Measurements from ENCODE around the gene PCK2. TPM values are rescaled to one million over a fixed set of nuclear protein-coding genes. Genes with fewer than 3 reads are reported as not detected.

The PCK2 gene
- total and polyA plus RNA-seq, 2 of the 8 experiments (the other 6 are each of a cell fraction or from before 2014, with no cell fraction given), result 81.9 to 115 TPM

DNA sequence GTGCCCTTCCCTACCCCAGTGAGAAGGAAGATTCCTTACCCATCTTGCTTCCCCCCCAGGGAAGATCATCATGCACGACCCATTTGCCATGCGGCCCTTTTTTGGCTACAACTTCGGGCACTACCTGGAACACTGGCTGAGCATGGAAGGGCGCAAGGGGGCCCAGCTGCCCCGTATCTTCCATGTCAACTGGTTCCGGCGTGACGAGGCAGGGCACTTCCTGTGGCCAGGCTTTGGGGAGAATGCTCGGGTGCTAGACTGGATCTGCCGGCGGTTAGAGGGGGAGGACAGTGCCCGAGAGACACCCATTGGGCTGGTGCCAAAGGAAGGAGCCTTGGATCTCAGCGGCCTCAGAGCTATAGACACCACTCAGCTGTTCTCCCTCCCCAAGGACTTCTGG lies 9.3 kb downstream of the PCK2 start:
- Histone ChIP-seq H3K56ac (replicated peaks; ENCODE audit: insufficient read length, low read depth, low read length) (no peak overlapping the region), H3K9me3 (ENCODE audit: insufficient read depth in 2 of 2, low read depth in 1 of 2, low read length in 1 of 2) (peaks cover 7% of the 10 kb centered on the region in 2 experiments; a peak in 3 of 4 replicates), H3K4me3 (ENCODE audit: extremely low read depth in 1 of 4, insufficient read depth in 2 of 4, low read depth in 3 of 4, low read length in 4 of 4) (no peak overlapping the region), H3K79me2 (ENCODE audit: control insufficient read depth in 1 of 2, insufficient read depth in 2 of 2, low read length in 2 of 2) (no peaks in the 10 kb centered on the region), H2BK120ac (replicated peaks; ENCODE audit: low read depth, low read length) (no peak overlapping the region), H3K23ac (ENCODE audit: insufficient read length) (no peak overlapping the region), H3K36me3 (ENCODE audit: control insufficient read depth in 2 of 4, insufficient read depth in 4 of 4, low read length in 3 of 4) (peaks cover 5 to 62% (median 40%) of the 10 kb centered on the region in 4 experiments; a peak in 7 of 8 replicates), H4K20me1 (replicated peaks in 1 of 2; ENCODE audit: control insufficient read depth in 1 of 2, insufficient read depth in 2 of 2, low read length in 2 of 2) (peaks cover 3 to 4% of the 10 kb centered on the region in 2 experiments), H4K8ac (ENCODE audit: extremely low read depth, insufficient read depth, low read length) (no peak overlapping the region), H3K9ac (replicated peaks in 1 of 4; ENCODE audit: extremely low read depth in 1 of 4, low read depth in 3 of 4, low read length in 3 of 4) (no peak overlapping the region), H2BK20ac (ENCODE audit: low read length) (no peak overlapping the region), H3K14ac (ENCODE audit: insufficient read length) (no peak overlapping the region), H2BK15ac (ENCODE audit: low read length) (no peak overlapping the region), H2AK5ac (ENCODE audit: low read depth, low read length) (no peak overlapping the region), H2BK5ac (ENCODE audit: low read depth, low read length) (no peak overlapping the region), H3K27me3 (replicated peaks in 1 of 4; ENCODE audit: control insufficient read depth in 3 of 4, extremely low read depth in 1 of 4, insufficient read depth in 3 of 4, low read length in 3 of 4) (no peaks in the 10 kb centered on the region), H4K5ac (ENCODE audit: insufficient read length, low read depth, low read length) (no peak overlapping the region), H3K4me1 (replicated peaks in 1 of 4; ENCODE audit: control insufficient read depth in 3 of 4, insufficient read depth in 4 of 4, low read length in 3 of 4) (no peaks in the 10 kb centered on the region), H3K4ac (replicated peaks; ENCODE audit: insufficient read length, low read depth, low read length) (no peak overlapping the region), H3K4me2 (ENCODE audit: insufficient read depth in 1 of 2, low read depth in 2 of 2, low read length in 2 of 2) (no peak overlapping the region), H2AFZ (ENCODE audit: low read length) (no peak overlapping the region), H3K23me2 (ENCODE audit: low read depth, low read length) (no peaks in the 10 kb centered on the region), H4K91ac (replicated peaks; ENCODE audit: insufficient read length, low read length) (no peak overlapping the region), H3K27ac (ENCODE audit: low read depth, low read length) (no peak overlapping the region), H2BK12ac (ENCODE audit: low read depth, low read length) (no peak overlapping the region), H3K79me1 (ENCODE audit: low read depth, low read length) (no peaks in the 10 kb centered on the region), H3K18ac (ENCODE audit: extremely low read depth, low read length) (no peak overlapping the region)
- 97% methylated on average over 10 of the region's 13 CpGs; no CpG with 5 or more reads in 1 of the 2 experiments for WGBS, 2 experiments (ENCODE audit: extremely low coverage in 1 of 2, insufficient coverage in 1 of 2, insufficient read length in 1 of 2, insufficient replicate concordance in 2 of 2, low coverage in 1 of 2, low lambda C conversion rate in 2 of 2, missing lambda C conversion rate in 1 of 2)
- no peak for DNase-seq (ENCODE audit: low read depth in 1 of 2, low spot score in 2 of 2)
- CTCF ChIA-PET (ENCODE audit: partially characterized antibody), result interaction anchor here (1.0 to 12.2 kb wide), 5 partner anchors 9 to 57 kb away, joined by 3 to 160 read pairs (median 6); partner anchors contain the start of genes IRF9 and PCK2
- no peak for TF ChIP-seq CREB1 (IDR thresholded peaks at IDR 0.05)
- no peak for FAIRE-seq
- POLR2A ChIA-PET (ENCODE audit: partially characterized antibody), result interaction anchor here (0.6 to 23.9 kb wide), 11 partner anchors 7 to 589 kb away, joined by 3 to 626 read pairs (median 17); partner anchors contain the start of genes CPNE6, DCAF11, EMC9 and IRF9

Measured in H1 (cell line).